GM23248 (cell line): Measurements from ENCODE around the gene MTREX. TPM values are rescaled to one million over a fixed set of nuclear protein-coding genes. Genes with fewer than 3 reads are reported as not detected.

ENCODE experiments used
- DNase-seq: peaks from one replicate; pipeline ENCODE4 v3.0.0-alpha.2; 2015
- H2AFZ ChIP-seq: fragments of 200-600 bp; sonication (generic); 2 replicates; pipeline ENCODE4 v1.6.1; 2016; ENCODE audit warnings: antibody characterized with exemption
- H3F3A ChIP-seq: fragments of 200-600 bp; sonication (generic); 2 replicates; pipeline ENCODE4 v1.6.1; 2016; ENCODE audit warnings: mild to moderate bottlenecking, antibody characterized with exemption, mixed run types; ENCODE audit not compliant: insufficient read depth
- H3K27ac ChIP-seq: fragments of 200-600 bp; sonication (generic); 2 replicates; pipeline ENCODE4 v1.5.1; 2016; ENCODE audit warnings: mild to moderate bottlenecking
- H3K27me3 ChIP-seq: fragments of 200-600 bp; sonication (generic); replicated peaks from 2 replicates; pipeline ENCODE4 v1.6.1; 2016; ENCODE audit warnings: mild to moderate bottlenecking; ENCODE audit not compliant: insufficient read depth
- H3K36me3 ChIP-seq: fragments of 200-600 bp; sonication (generic); 2 replicates; pipeline ENCODE4 v1.6.1; 2016; ENCODE audit warnings: low read depth, mild to moderate bottlenecking
- H3K4me1 ChIP-seq: fragments of 200-600 bp; sonication (generic); 2 replicates; pipeline ENCODE4 v1.6.1; 2016; ENCODE audit warnings: mild to moderate bottlenecking; ENCODE audit not compliant: insufficient read depth
- H3K4me2 ChIP-seq: fragments of 200-600 bp; sonication (generic); one replicate; pipeline ENCODE4 v1.6.1; 2016; ENCODE audit warnings: mild to moderate bottlenecking; ENCODE audit not compliant: unreplicated experiment
- H3K4me3 ChIP-seq: fragments of 200-600 bp; sonication (generic); 2 replicates; pipeline ENCODE4 v1.5.1; 2016; ENCODE audit warnings: mild to moderate bottlenecking
- H3K79me2 ChIP-seq: fragments of 200-600 bp; sonication (generic); 2 replicates; pipeline ENCODE4 v1.6.1; 2016; ENCODE audit warnings: mild to moderate bottlenecking; ENCODE audit not compliant: insufficient read depth
- H3K9ac ChIP-seq: fragments of 200-600 bp; sonication (generic); 2 replicates; pipeline ENCODE4 v1.6.1; 2016; ENCODE audit warnings: mild to moderate bottlenecking
- H3K9me2 ChIP-seq: fragments of 200-600 bp; sonication (generic); 2 replicates; pipeline ENCODE4 v1.6.1; 2016; ENCODE audit warnings: mixed run types, mild to moderate bottlenecking, moderate library complexity; ENCODE audit not compliant: insufficient read depth
- H3K9me3 ChIP-seq: fragments of 200-600 bp; sonication (generic); one replicate; pipeline ENCODE4 v1.6.1; 2017; ENCODE audit warnings: low read depth
- H4K20me1 ChIP-seq: fragments of 200-600 bp; sonication (generic); 2 replicates; pipeline ENCODE4 v1.6.0; 2016; ENCODE audit not compliant: insufficient read depth
- EZH2 ChIP-seq: fragments of 200-600 bp; sonication (generic); IDR thresholded peaks from 2 replicates; pipeline ENCODE4 v1.6.1; 2018; ENCODE audit warnings: antibody characterized with exemption, mild to moderate bottlenecking; ENCODE audit not compliant: insufficient read depth, poor library complexity, severe bottlenecking
- EZH2phosphoT487 ChIP-seq: fragments of 200-600 bp; sonication (generic); IDR thresholded peaks from 2 replicates; pipeline ENCODE4 v1.6.1; 2018; ENCODE audit warnings: antibody characterized with exemption, moderate library complexity, mild to moderate bottlenecking, low read depth; ENCODE audit not compliant: insufficient read depth
- WGBS, 2 experiments: methylation state at CpG; one replicate each; pipeline ENCODE4 v1.1.6; 2015 to 2017; ENCODE audit warnings: low lambda C conversion rate in 2 of 2, low coverage in 1 of 2; ENCODE audit errors: missing lambda C conversion rate in 2 of 2; 5-methylcytosine and 5-hydroxymethylcytosine counted together
- in situ Hi-C: fragments of 300-500 bp; cut with MboI; formaldehyde crosslinking; loops from 2 replicates; pipeline ENCODE4 v1.15.0; 2020
- polyA plus RNA-seq: library from polyadenylated mRNA; unstranded; fragments of >200 nt; fragmentation: Nextera tagmentation; extraction: Ambion mirVana; gene quantifications from 2 replicates; pipeline ENCODE4 v1.2.1, GENCODE V29; 2016
- total RNA-seq: library from RNA; depleted of rRNA; stranded (reverse); fragments of >200 nt; shearing (Covaris generic); gene quantifications from 2 replicates; pipeline ENCODE4 v1.2.3, GENCODE V29; 2014

MTREX gene
- total and polyA plus RNA-seq, 2 experiments from 2014 or later, result 26.4 to 41.4 TPM

DNA sequence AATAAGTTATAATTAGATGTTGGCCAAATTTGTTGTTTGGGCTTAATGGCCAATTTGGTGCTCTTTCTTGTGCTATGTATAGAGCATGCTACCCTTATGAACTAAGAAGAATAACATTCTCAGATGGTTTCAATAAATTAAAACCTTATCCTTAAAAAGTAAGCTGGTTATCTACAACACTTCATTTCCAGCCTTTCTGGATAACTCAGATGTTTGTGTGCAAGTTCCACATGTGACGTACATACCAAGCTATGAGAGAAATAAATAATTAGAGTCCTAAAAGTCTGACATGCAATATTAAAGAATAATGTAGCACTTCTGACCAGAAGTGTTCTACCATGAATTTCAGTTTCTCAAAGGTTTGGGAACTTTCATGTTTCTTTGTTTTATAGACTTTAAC lies 11.7 kb downstream of the MTREX start:
- no peak overlapping the region for H3K4me3 ChIP-seq
- H3K27ac ChIP-seq, result no peak overlapping the region
- no peak for TF ChIP-seq EZH2phosphoT487
- TF ChIP-seq EZH2, result no peak
- no peaks in the 10 kb centered on the region; the same call in 1 of the 2 replicates for H4K20me1 ChIP-seq
- H2AFZ ChIP-seq, result no peak overlapping the region
- in situ Hi-C loops, result no loop called here
- no peak overlapping the region for H3K9ac ChIP-seq
- peaks cover 12% of the 10 kb centered on the region; the same call in 1 of the 2 replicates for H3K4me1 ChIP-seq
- 92 to 93% methylated on average over 1 of the region's 1 CpG for WGBS, 2 experiments
- no peak overlapping the region for H3K4me2 ChIP-seq
- H3K9me3 ChIP-seq, result no peaks in the 10 kb centered on the region
- H3K36me3 ChIP-seq, result peaks cover 5% of the 10 kb centered on the region; the same call in 1 of the 2 replicates
- H3F3A ChIP-seq, result peaks cover 29% of the 10 kb centered on the region
- H3K79me2 ChIP-seq, result peaks cover 97% of the 10 kb centered on the region
- H3K9me2 ChIP-seq, result no peaks in the 10 kb centered on the region
- no peaks in the 10 kb centered on the region for H3K27me3 ChIP-seq
- no peak for DNase-seq

DNA sequence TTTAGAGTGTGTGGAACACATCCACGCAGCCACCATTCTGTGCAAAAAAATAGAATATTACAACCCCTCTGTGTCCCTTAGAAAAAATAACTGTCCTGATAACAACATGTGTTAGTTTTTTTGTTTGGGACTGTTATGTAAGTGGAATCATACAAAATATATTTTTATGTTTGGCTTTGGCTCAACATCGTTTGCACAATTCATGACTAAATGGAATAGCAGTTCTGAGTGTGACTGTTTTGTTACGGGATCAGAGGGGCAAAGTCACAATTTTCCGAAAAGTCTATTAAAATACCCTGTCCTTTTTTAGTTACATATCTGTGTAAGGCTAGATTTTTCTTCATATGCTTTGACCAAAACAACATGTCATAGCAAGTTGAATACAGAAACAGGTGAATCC lies 12.8 kb downstream of the MTREX start:
- Histone ChIP-seq H3K4me1 (peaks cover 12% of the 10 kb centered on the region; the same call in 1 of the 2 replicates), H3K4me2 (peak overlapping the region; percentile 57), H3K79me2 (peaks cover 97% of the 10 kb centered on the region), H3K9ac (peak overlapping the region; percentile 30), H3K9me2 (no peaks in the 10 kb centered on the region), H3K36me3 (peaks cover 5% of the 10 kb centered on the region; the same call in 1 of the 2 replicates), H3K27me3 (no peaks in the 10 kb centered on the region), H4K20me1 (no peaks in the 10 kb centered on the region), H3K9me3 (no peaks in the 10 kb centered on the region), H3K4me3 (peak overlapping the region; percentile 38; the same call in 1 of the 2 replicates), H3F3A (peaks cover 29% of the 10 kb centered on the region), H3K27ac (peak overlapping the region; percentile 54), H2AFZ (no peak overlapping the region)
- DNase-seq, result peak; percentile 72
- in situ Hi-C loops, result no loop called here
- TF ChIP-seq EZH2phosphoT487 (no peak), EZH2 (no peak)
- WGBS, 2 experiments, result 13 to 25% methylated on average over 4 of the region's 4 CpGs

DNA sequence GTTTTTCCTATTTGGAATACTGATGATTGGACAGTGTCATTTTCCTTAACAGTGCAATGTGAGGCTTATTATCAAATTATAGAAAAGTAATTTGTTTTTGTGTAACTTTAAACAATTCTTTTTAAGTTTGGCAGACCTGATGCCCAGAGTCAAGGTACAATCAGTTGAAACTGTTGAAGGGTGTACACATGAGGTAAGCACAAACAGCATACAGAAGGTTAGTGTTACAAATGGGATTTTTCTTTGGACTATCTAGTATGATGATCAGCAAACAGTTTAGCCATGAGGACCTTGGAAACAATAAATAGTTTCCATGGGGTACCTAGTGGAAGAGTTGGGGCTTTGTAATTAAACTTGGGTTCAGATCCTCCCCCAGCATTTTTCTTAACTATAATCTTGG lies 16.2 kb downstream of the MTREX start:
- Histone ChIP-seq H4K20me1 (no peaks in the 10 kb centered on the region), H3K9ac (no peak overlapping the region), H3K9me2 (no peaks in the 10 kb centered on the region), H3K4me3 (no peak overlapping the region), H3K9me3 (no peaks in the 10 kb centered on the region), H3K27me3 (no peaks in the 10 kb centered on the region), H3F3A (peaks cover 18% of the 10 kb centered on the region), H3K27ac (no peak overlapping the region), H3K79me2 (peaks cover 93% of the 10 kb centered on the region), H3K4me1 (peaks cover 12% of the 10 kb centered on the region; the same call in 1 of the 2 replicates), H3K4me2 (no peak overlapping the region), H2AFZ (no peak overlapping the region), H3K36me3 (peaks cover 4% of the 10 kb centered on the region; the same call in 1 of the 2 replicates)
- in situ Hi-C loops, result no loop called here
- TF ChIP-seq EZH2 (no peak), EZH2phosphoT487 (no peak)
- DNase-seq, result no peak

GRCh38 chr5:55324815-55325418 lies 17.1 kb downstream of the MTREX start:
- 97 to 100% methylated on average over 1 of the region's 1 CpG for WGBS, 2 experiments
- Histone ChIP-seq H3K36me3 (peaks cover 11% of the 10 kb centered on the region; the same call in 1 of the 2 replicates), H3K9me2 (no peaks in the 10 kb centered on the region), H3K79me2 (peaks cover 93% of the 10 kb centered on the region), H3K4me2 (no peak overlapping the region), H3K4me3 (no peak overlapping the region), H3K27me3 (no peaks in the 10 kb centered on the region), H3K9me3 (no peaks in the 10 kb centered on the region), H2AFZ (no peak overlapping the region), H3K4me1 (peaks cover 12% of the 10 kb centered on the region; the same call in 1 of the 2 replicates), H3K9ac (no peak overlapping the region), H4K20me1 (no peaks in the 10 kb centered on the region), H3F3A (peaks cover 9% of the 10 kb centered on the region; the same call in 1 of the 2 replicates), H3K27ac (no peak overlapping the region)
- in situ Hi-C loops, result loop anchor here (25.0 kb wide), 1 partner anchor 587 kb away; no protein-coding TSS in a partner anchor
- peak; percentile 69 for DNase-seq
- no peak for TF ChIP-seq EZH2phosphoT487
- TF ChIP-seq EZH2, result no peak

- 93 to 94% methylated on average over 5 of the region's 5 CpGs for whole genome bisulfite sequencing, 2 experiments
- no peak overlapping the region for H3K27ac ChIP-seq
- H3F3A ChIP-seq, result peaks cover 2% of the 10 kb centered on the region; the same call in 1 of the 2 replicates
- TF ChIP-seq EZH2 (no peak), EZH2phosphoT487 (no peak)
- H3K79me2 ChIP-seq, result peaks cover 93% of the 10 kb centered on the region
- no peak overlapping the region for H3K4me3 ChIP-seq
- no peak for DNase-seq
- H2AFZ ChIP-seq, result no peak overlapping the region
- no peak overlapping the region for H3K4me2 ChIP-seq
- no peaks in the 10 kb centered on the region for H4K20me1 ChIP-seq
- H3K4me1 ChIP-seq, result peaks cover 7% of the 10 kb centered on the region; the same call in 1 of the 2 replicates
- in situ Hi-C loops, result loop anchor here (25.0 kb wide), 1 partner anchor 587 kb away; no protein-coding TSS in a partner anchor
- peaks cover 11% of the 10 kb centered on the region; the same call in 1 of the 2 replicates for H3K36me3 ChIP-seq
- H3K27me3 ChIP-seq, result no peaks in the 10 kb centered on the region
- H3K9me3 ChIP-seq, result no peaks in the 10 kb centered on the region
- H3K9ac ChIP-seq, result no peak overlapping the region
- no peaks in the 10 kb centered on the region for H3K9me2 ChIP-seq
These were observed 17.8 kb downstream of the MTREX start for GRCh38 chr5:55325621-55326020.
